ENCODE measurements around the gene RPS5.
"Not testable (repeated sequence)": the region's sequence is repeated elsewhere in the genome, so short reads cannot be mapped to it uniquely, and the experiment has no call there.

DNA sequence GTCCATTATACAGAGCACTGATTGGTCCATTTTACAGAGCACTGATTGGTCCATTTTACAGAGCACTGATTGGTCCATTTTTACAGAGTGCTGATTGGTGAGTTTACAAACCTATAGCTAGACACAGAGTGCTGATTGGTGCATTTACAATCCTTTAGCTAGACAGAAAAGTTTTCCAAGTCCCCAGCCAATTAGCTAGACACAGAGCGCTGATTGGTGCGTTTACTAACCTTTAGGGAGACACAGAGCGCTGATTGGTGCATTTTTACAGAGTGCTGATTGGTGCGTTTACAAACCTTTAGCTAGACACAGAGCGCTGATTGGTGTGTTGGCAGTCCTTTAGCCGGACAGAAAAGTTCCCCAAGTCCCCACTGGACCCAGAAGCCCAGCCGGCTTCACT is 55.9 kb downstream of the RPS5 start:
- TF ChIP-seq, protein P1, sequence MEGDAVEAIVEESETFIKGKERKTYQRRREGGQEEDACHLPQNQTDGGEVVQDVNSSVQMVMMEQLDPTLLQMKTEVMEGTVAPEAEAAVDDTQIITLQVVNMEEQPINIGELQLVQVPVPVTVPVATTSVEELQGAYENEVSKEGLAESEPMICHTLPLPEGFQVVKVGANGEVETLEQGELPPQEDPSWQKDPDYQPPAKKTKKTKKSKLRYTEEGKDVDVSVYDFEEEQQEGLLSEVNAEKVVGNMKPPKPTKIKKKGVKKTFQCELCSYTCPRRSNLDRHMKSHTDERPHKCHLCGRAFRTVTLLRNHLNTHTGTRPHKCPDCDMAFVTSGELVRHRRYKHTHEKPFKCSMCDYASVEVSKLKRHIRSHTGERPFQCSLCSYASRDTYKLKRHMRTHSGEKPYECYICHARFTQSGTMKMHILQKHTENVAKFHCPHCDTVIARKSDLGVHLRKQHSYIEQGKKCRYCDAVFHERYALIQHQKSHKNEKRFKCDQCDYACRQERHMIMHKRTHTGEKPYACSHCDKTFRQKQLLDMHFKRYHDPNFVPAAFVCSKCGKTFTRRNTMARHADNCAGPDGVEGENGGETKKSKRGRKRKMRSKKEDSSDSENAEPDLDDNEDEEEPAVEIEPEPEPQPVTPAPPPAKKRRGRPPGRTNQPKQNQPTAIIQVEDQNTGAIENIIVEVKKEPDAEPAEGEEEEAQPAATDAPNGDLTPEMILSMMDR (IDR thresholded peaks at IDR 0.05) = not testable (repeated sequence)
- not testable (repeated sequence) for TF ChIP-seq POLR2A (IDR thresholded peaks at IDR 0.05)

All from testis (tissue), 2 donors.